GM12873 (cell line): ENCODE data around the gene SPOCK3.

Experiments used
- CTCF ChIP-seq: IDR thresholded peaks from 2 replicates; pipeline ENCODE4 v1.5.1; 2012; ENCODE audit warnings: low read depth, mild to moderate bottlenecking, moderate library complexity, low read length, control low read depth; ENCODE audit not compliant: insufficient read depth; ENCODE audit errors: missing control alignments

The SPOCK3 gene

DNA sequence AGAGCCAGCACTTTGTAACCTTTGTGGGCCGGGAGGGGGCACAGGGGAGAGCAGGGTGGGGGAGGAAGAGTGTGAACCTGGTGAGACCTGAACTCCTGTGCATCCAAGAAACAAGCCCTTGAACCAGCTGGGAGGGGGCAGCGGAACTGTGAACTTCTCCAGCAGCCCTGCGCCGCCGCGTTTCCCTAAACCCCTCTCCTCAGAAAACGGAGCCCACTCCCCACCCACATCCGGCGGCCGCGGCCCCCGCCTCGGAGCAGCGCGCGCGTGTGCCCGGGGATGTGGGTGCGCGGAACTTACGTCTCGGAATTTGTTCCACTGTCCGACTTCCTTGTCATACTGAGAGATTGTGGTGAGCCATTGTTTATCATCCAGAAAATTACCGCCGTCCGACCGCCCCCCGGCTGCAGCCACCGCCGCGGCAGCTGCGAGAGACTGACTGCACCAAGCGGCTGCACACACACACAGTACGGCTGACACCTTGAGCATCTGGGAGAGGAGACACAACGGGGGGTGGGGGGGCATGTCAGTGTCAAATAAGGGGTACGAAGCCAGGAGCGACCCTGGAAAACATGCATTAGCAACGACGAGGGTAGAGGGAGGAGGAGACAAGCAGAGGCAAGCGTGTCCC is 494 bp downstream of the SPOCK3 start:
- TF ChIP-seq CTCF, result no peak

DNA sequence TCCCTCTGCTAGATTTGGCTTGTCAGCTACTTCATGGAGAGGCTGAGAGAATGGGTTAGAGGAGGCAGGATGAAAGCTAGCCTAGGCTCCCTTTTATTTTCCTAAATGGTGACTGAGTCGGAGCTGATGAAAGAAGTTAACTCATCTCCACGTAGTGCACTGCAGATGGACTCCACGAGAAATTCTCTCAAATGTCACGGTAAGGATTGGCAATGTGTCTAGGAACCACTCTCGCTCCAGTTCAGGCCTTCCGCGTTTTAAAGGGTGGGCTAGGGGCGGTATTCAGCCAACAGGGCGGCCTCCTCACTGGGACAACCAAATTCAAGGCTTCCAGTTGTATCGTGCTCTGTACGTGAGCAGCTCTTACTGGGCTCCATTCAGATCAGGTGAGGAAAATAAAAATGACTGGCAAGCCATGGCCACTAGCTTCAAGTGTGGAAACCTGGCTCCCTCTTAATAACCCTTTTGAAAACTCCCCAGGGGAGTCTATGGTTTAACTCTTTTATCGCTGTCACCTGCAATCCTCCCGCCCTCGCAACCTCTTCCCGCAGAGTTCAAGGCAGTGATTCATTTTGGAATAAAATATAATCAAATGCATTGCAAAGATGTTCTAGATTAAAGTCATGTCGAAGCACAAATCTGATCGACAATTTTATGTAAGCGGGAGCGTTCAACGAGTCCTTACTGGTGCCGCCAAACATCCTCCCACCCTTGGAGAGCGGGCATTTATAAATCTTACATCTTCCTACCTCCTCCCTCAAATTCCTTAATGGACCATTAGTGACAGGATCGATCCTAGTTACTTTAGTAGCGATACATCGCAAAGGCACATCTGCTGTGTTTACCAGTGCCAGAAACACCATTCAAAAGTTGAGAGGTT is 1.2 kb downstream of the SPOCK3 start:
- no peak for TF ChIP-seq CTCF

- no peak for TF ChIP-seq CTCF
Measured at GRCh38 chr4:167230744-167231143, 3.5 kb downstream of the SPOCK3 start.

GRCh38 chr4:167222099-167222498 is 12.2 kb downstream of the SPOCK3 start:
- TF ChIP-seq CTCF, result no peak

DNA sequence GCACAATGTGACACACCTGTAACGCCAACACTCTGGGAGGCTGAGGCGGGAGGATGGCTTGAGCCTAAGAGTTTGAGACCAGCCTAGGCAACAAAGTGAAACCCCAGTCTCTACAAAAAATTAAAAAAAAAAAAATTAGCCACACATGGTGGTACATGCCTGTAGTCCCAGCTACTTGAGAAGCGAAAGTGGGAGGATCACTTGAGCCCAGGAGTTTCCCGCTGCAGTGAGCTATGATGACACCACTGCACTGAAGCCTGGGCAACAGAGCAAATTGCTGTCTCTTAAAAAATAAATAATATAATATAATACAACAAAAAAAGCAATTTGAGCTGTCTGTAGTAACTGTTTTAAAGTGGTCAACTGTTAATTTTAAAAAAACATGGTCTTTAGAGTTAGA is 13.2 kb downstream of the SPOCK3 start:
- no peak for TF ChIP-seq CTCF

GRCh38 chr4:167218022-167218608 is 16.2 kb downstream of the SPOCK3 start:
- TF ChIP-seq CTCF, result no peak

GRCh38 chr4:167216783-167217182 is 17.5 kb downstream of the SPOCK3 start:
- TF ChIP-seq CTCF, result no peak
